Measurements from ENCODE around the gene INTS3.
"Not testable (repeated sequence)": the region's sequence is repeated elsewhere in the genome, so short reads cannot be mapped to it uniquely, and the experiment has no call there.

Gene INTS3

GRCh38 chr1:153711026-153711425, 16.8 kb upstream of the INTS3 start:
- no peak for DNase-seq

- not testable (repeated sequence) for DNase-seq
These were observed 11.6 kb upstream of the INTS3 start for GRCh38 chr1:153716211-153716610.

- DNase-seq = no peak
These were observed 10.5 kb upstream of the INTS3 start for GRCh38 chr1:153717330-153717729.

GRCh38 chr1:153723687-153724086, 4.2 kb upstream of the INTS3 start:
- no peak for DNase-seq

- not testable (repeated sequence) for DNase-seq
These were observed 3.2 kb upstream of the INTS3 start for GRCh38 chr1:153724634-153725033.

GRCh38 chr1:153728305-153729066, 636 bp downstream of the INTS3 start:
- no peak for DNase-seq

GRCh38 chr1:153730468-153730988, 2.7 kb downstream of the INTS3 start:
- DNase-seq = no peak

GRCh38 chr1:153733970-153734369, 6.1 kb downstream of the INTS3 start:
- no peak for DNase-seq

GRCh38 chr1:153734396-153735089, 6.7 kb downstream of the INTS3 start:
- DNase-seq = no peak

- DNase-seq = no peak
These were observed 7.2 kb downstream of the INTS3 start for GRCh38 chr1:153735090-153735420.

- DNase-seq = no peak
These were observed 14.1 kb downstream of the INTS3 start for GRCh38 chr1:153741986-153742385.

GRCh38 chr1:153742411-153743142, 14.7 kb downstream of the INTS3 start:
- no peak for DNase-seq

- no peak for DNase-seq
These were observed 17.6 kb downstream of the INTS3 start for GRCh38 chr1:153745417-153745816.

GRCh38 chr1:153746174-153746573, 18.3 kb downstream of the INTS3 start:
- no peak for DNase-seq

GRCh38 chr1:153748903-153749302, 21.1 kb downstream of the INTS3 start:
- DNase-seq = no peak

- DNase-seq = peak; percentile 48
These were observed 21.7 kb downstream of the INTS3 start for GRCh38 chr1:153749408-153750005.

GRCh38 chr1:153750026-153750995, 22.5 kb downstream of the INTS3 start:
- DNase-seq = no peak

- DNase-seq = no peak
These were observed 24.2 kb downstream of the INTS3 start for GRCh38 chr1:153752072-153752471.

GRCh38 chr1:153752571-153753195, 24.8 kb downstream of the INTS3 start:
- no peak for DNase-seq

- DNase-seq = no peak
These were observed 26.4 kb downstream of the INTS3 start for GRCh38 chr1:153754266-153754665.

GRCh38 chr1:153760440-153760839, 32.6 kb downstream of the INTS3 start:
- DNase-seq = no peak
